ENCODE data around the gene C20orf144.

Gene C20orf144

DNA sequence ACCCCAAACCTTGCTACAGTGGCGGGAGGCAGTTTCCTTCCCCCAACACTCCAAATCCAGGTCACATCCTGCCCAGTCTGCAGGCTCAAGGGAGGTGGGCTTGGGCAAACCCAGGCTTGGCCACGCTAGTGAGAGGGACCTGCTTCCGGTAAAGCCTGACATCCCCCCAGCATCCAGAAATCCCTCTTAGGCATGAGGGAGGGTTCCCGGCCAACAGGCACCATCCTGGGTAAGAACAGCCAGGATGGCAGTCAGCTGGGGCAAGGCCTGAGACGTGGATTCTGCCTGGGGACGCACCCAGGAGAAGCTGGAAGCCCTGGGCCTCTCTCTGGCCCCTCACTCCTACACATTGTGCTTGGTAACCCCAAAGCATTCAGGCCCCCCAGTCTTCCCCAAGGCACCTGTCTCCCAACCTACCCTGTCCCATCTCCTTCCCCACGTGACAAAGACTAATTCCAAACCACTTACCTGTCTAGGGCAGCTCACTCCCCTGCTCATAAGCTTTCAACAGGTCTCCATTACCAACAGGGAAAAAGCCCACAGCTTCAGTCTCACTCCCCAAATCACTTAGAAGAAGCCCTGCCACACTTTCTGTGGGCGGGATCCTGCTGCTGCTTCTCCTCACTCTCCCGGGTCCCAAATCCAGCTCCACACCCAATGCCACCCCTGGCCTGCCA, 2.1 kb downstream of the C20orf144 start:
- FAIRE-seq = no peak
- no peak for DNase-seq (ENCODE audit: low spot score)

DNA sequence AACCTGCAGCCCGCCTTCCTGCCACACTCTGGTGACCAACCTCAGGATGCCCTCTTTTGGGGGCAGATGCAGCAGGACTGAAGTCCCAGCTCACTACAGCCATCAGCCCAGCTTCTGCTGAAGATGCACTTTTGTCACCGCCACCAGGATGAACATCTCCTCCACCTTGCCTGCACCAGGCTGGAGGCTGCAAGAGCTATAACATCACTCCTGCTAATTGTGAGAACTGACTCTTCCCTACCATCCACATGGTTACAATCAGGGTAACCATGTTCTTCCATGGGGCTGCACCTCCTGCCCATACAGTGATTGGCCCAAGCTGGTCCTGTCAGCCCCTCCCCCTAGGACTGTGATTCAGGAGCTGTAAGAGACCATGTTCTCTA, 2.6 kb downstream of the C20orf144 start:
- FAIRE-seq = no peak
- DNase-seq (ENCODE audit: low spot score) = no peak

DNA sequence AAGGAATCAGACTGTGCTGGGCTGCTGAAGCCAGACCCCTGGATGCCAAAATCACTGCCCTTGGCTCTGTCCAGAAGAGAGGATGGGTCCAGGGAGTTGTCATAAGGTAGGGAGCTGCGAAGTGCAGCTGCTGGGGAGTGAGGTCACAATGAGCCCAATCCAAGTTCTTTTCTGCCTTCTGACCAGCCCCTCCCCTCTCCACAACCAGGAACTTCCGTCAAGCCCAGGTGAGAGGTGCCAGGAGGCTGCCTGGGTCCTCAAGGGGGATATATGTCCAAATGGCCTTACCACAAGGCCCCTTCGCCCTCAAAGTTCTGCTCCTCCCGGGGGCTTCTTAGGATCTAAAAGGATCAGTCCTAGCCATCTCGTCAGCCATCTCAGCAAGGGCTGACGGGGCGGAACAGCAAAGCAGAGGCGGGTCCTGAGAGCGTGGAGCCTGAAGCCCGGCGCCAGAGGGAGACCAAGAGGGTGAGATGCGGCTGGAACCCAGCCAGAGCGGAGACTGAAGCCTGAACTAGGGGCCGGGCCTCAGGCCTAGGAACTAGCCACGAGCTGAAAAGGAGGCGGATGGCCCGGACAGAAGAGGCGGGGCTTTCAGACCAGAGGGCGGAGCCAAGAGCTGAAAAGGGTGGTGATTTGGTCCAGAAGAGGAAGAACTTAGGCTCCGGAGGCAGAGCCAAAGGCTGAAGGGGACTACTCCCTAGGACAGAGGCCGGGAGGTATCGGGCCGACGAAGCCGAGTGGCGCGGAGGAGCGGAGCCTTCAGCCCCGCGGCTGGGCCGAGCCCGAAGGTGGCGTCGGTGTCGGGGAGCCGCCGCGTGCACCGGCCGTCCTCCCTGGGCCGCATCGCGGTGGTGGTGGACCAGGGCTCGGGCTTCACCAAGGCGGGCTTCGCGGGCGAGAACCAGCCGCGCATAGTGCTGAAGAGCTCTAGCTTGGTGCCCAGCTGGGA, 4.4 kb downstream of the C20orf144 start, which contains the start of gene ACTL10:
TSS of gene ACTL10 (plus strand) at position 651 of the 952 bp plus-strand sequence. CDS start 555 bp downstream, outside the sequence.
- peak; percentile 93 for FAIRE-seq
- DNase-seq (ENCODE audit: low spot score) = peak; percentile 99

- DNase-seq (ENCODE audit: low spot score) (no peak), FAIRE-seq (no peak)
These were observed 5.1 kb downstream of the C20orf144 start for GRCh38 chr20:33667245-33667675.

DNA sequence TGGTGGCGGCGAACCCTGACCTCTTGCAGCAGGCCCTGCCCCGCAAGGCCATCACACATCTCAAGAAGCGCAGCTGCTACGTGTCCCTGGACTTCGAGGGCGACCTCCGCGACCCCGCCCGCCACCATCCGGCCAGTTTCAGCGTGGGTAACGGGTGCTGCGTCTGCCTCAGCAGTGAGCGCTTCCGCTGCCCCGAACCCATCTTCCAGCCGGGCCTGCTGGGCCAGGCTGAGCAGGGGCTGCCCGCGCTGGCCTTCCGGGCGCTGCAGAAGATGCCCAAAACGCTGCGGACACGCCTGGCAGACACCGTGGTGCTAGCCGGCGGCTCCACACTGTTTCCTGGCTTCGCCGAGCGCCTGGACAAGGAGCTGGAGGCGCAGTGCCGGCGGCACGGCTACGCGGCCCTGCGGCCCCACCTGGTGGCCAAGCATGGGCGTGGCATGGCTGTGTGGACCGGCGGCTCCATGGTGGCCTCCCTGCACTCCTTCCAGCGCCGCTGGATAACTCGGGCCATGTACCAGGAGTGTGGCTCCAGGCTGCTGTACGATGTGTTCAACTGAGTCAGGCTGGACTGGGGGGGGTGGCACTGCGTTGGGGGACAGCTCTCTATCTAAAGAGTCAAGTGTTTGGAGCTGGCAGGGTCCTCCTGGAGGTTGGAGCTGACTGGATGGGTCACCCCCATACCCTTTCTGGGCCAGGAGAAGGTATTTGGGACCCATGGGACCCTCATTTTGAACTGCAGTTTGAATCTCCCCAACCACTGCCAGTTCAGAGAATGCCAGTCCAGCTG, 5.7 kb downstream of the C20orf144 start:
- DNase-seq (ENCODE audit: low spot score) (peak; percentile 52), FAIRE-seq (no peak)

- FAIRE-seq (no peak), DNase-seq (ENCODE audit: low spot score) (no peak)
These were observed 6.5 kb downstream of the C20orf144 start for GRCh38 chr20:33668466-33669155.

DNA sequence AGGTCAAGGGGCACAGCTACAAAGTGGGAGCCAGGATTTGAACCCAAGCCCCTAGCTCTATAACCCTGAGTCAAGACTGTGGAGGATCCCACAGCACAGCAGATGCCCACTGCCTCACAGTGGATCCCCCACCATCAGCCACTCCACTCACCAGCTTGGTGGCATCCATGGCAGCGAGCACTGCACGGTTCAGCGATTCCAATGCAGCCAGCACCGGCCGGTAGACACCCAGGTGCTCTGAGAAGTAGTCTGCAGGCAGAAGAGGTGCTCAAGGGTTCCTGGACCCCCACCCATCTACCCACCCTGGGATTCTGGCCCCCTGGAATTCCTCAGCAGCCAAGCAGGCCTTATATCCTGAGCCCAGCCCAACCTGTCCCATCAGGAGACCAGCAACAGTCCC, 7.1 kb downstream of the C20orf144 start:
- DNase-seq (ENCODE audit: low spot score) (no peak), FAIRE-seq (no peak)

DNA sequence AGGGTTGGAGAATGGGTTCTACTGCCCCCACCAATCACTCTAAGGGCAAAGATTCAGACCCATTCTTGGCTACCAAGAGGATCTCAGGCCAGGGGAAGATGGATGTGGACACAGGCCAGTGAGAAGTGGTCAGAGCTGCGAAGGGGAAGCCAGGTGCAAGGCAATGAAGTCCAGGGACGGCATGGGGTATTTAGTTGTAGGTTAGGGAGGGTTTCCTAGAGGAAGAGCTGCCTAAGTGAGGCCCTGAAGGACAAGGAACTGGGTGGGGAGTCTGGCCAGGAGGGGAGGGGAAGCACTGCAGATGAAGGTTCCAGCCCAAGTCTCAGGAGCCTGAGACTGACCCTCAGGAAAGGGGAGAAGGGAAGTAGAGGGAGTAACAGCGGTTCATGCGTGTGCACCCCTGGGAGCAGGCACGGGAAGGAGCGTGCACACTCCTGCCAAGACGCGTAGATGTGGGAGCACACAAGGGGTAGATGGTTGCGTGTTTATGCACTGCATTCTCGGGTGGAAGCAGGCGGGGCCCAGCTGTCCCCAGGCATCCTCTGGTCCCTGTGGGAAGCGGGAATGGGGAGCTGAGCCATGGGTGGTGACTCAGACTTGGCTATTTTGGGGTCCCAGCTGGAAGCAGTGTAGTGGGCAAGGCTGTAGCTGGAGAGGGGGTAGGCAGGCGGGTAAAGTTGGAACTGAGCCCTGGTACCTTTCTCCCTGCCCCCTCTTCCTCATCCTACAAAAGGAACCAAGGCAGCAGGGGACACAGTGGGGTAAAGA, 7.9 kb downstream of the C20orf144 start:
- DNase-seq (ENCODE audit: low spot score) (no peak), FAIRE-seq (no peak)

- DNase-seq (ENCODE audit: low spot score) (no peak), FAIRE-seq (no peak)
These were observed 8.8 kb downstream of the C20orf144 start for GRCh38 chr20:33670715-33671499.

- FAIRE-seq = no peak
- no peak for DNase-seq (ENCODE audit: low spot score)
These were observed 9.6 kb downstream of the C20orf144 start for GRCh38 chr20:33671573-33672288.

DNA sequence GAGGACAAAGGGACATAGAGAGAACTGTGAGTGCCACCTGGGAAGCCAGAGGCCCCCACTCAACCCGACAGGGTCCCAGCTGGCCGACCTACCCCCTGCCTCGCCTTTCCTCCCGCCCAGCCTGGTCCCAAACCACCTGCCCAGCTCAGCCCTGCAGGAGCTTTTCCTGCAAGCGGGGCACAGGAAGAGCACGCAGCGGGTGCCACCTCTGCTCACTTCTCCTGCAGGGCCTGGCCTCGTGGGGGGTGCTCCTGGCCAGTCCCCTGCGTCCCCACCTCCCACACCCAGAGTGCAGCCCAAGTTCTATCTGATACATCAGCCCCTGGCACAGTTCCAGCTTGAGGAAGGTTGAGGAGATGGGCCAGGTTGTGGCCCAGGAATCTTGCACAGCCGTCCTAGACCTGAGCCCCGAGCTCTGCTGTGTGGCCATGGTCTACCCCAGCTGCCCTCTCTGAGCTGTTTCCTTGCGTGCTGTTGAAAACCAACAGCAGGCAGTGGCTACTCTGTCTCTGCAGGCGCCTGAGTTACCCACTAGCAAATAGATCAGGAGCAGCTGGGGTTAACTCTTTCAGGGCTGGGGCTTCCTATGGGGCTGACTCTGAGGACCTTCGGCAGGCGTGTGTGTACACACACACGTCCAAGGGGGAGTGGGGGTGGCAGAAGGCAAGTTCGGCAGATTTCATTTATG, 10.4 kb downstream of the C20orf144 start:
- DNase-seq (ENCODE audit: low spot score) (no peak), FAIRE-seq (no peak)

DNA sequence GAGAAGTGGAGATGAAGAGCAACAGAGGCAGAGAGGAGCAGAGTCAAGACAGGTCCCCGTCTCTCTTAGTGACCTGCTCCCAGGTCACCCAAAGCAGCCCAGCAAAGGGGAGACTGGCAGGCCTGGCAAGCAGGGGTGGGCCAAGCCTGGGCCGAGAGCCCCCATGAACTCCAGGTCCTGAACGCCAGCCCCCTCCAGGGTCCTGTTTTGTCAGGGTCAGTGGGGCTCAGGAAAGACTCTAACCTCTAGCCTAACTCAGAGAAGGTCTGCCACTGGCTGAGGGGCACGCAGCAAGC, 10.9 kb downstream of the C20orf144 start:
- no peak for DNase-seq (ENCODE audit: low spot score)
- FAIRE-seq = no peak

- no peak for FAIRE-seq
- peak; percentile 50 for DNase-seq (ENCODE audit: low spot score)
These were observed 11.5 kb downstream of the C20orf144 start for GRCh38 chr20:33673410-33674293.

GRCh38 chr20:33674294-33675135, 12.4 kb downstream of the C20orf144 start, which contains the start of gene NECAB3:
NECAB3 (minus strand) TSS chr20:33674428; CDS start chr20:33674352, 76 bp downstream.
- peak; percentile 41 for DNase-seq (ENCODE audit: low spot score)
- no peak for FAIRE-seq

DNA sequence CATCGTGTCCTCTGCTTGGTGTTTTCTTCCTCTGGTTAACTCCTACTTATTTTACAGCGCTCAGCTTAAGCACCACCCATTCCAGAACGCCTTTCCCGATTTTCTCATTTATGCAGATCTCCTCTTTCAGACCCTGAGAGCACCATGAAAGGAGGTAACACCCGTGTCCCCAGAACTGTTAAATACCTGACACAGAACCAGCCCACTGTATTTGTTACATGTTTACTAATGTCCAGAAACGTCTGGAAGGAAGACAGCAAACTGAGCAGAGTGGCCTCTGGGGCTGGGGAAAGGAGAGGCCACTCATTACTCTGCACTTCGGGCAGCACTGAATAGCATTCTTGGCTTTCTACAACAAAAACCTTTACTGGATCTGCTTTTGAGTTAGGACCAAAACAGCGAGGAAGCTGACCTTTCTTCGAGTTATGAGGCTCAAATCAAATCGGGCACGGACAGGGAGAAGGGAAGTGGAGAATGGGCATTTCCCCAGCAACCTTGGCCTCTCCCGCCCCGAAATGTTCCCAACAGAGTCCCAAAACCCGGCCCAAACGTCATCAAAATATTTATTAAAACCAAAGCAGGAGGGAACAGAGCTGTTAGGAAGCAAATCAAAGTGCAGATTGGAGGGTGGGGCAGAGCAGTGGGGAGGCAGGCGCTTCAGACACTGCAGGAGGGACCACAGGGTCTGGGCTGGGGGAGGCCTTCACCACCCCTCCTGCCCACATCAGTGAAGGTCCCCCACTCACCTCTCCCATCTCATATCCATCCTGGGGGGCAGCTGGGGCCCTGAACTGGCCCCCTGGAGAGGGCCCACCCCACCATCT, 13.2 kb downstream of the C20orf144 start:
- FAIRE-seq (no peak), DNase-seq (ENCODE audit: low spot score) (no peak)
